Right ventricle myocardium superior (tissue), 1 donor: ENCODE measurements around the gene CYP2C18. TPM values are rescaled to one million over a fixed set of nuclear protein-coding genes. Genes with fewer than 3 reads are reported as not detected.
"Not testable (repeated sequence)": the region's sequence is repeated elsewhere in the genome, so short reads cannot be mapped to it uniquely, and the experiment has no call there.

ENCODE experiments used
- ATAC-seq: fragments of 200-7000 bp; cut with Tn5 transposase; one replicate; pipeline ENCODE4 v1.9.1; 2020; ENCODE audit warnings: mild to moderate bottlenecking; ENCODE audit not compliant: poor library complexity
- DNase-seq: peaks from one replicate; pipeline ENCODE4 v3.0.0-alpha.2; 2020
- intact Hi-C: fragments of 100-400 bp; cut with DNase I; formaldehyde crosslinking; loops from one replicate; pipeline ENCODE4 v1.11.2; 2022
- long read RNA-seq: library from polyadenylated mRNA; unstranded; transcript quantifications from one replicate; pipeline ENCODE4 v2.0.0, GENCODE V29; 2021
- total RNA-seq: library from RNA; stranded (reverse); fragmentation: NEBNext Ultra II Directional; extraction: Animal tissue kit (Norgen Biotek cat#: 25700); gene quantifications from one replicate; pipeline ENCODE4 v1.2.1, GENCODE V29; 2021
- donor health status: DM: no; HTN: yes; CAD: no; lungs with severe emphysema.

Gene CYP2C18
- not detected for total RNA-seq
- long read RNA-seq = 0 reads

GRCh38 chr10:94683214-94684054, at the start of gene CYP2C18:
Gene CYP2C18, plus strand, starts transcription at chr10:94683729. Its CDS starts 91 bp downstream, at chr10:94683820.
- no peak for DNase-seq
- intact Hi-C loops = no loop called here
- ATAC-seq = no peak

DNA sequence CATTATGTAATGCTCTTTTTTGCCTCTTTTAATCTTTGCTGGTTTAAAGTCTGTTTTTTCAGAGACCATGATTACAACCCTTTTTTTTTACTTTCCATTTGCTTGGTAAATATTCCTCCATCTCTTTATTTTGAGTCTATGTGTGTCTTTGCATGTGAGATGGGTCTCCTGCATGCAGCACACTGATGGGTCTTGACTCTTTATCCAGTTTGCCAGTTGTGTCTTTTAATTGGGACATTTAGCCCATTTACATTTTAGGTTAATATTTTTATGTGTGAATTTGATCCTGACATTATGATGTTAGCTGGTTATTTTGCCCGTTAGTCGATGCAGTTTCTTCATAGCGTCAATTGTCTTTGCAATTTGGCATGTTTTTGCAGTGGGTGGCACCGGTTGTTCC, 45.4 kb upstream of the CYP2C18 start:
- ATAC-seq, DNase-seq, intact Hi-C loops: not testable (repeated sequence)

DNA sequence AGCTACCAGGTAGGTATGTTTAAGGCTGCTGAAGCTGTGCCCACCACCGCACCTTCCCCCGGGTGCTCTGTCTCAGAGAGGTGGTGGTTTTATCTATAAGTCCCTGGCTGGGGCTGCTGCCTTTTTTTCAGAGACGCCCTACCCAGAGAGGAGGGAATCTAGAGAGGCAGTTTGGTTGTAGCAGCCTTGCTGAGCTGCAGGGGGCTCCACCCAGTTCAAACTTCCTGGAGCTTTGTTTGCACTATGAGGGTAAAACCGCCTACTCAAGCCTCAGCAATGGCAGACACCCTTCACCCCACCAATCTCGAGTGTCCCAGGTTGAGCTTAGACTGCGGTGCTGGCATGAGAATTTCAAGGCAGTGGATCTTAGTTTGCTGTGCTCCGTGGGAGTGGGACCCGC, 43.6 kb upstream of the CYP2C18 start:
- ATAC-seq = no peak
- intact Hi-C loops = no loop called here
- DNase-seq = no peak

DNA sequence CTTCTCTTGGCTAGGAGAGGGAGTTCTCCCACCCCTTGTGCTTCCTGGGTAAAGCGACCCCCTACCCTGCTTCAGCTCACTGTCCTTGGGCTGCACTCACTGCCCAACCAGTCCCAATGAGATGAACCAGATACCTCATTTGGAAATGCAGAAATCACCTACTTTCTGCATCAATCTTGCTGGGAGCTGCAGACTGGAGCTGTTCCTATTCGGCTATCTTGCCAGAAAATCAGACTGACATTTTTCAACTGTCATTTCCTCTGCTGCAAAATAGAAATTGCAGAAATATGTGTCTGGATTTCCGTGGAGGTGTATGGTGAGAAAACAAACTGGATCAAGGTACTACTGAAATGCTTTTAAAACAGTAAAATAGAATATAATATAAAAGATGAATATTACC, 43.0 kb upstream of the CYP2C18 start:
- ATAC-seq (no peak), DNase-seq (no peak)
- intact Hi-C loops = no loop called here

DNA sequence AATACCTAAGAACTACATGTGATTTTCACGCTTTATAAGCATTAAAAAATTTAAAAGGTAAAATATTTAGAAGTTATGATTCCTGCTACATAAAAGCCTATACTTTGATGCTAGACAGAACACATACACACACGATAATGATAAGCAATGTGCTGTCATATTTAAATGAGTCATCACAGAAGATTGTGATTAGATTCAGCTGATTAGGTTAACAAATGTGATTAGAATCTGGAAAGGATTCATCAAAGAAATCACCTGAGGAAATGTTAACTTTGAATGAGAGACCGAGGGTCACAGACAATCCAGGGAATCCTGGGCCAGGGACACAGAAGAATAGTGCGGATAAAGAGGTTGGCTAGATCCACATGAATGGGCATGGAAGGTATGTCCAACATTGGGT, 42.0 kb upstream of the CYP2C18 start:
- DNase-seq (no peak), ATAC-seq (no peak)
- intact Hi-C loops = no loop called here

DNA sequence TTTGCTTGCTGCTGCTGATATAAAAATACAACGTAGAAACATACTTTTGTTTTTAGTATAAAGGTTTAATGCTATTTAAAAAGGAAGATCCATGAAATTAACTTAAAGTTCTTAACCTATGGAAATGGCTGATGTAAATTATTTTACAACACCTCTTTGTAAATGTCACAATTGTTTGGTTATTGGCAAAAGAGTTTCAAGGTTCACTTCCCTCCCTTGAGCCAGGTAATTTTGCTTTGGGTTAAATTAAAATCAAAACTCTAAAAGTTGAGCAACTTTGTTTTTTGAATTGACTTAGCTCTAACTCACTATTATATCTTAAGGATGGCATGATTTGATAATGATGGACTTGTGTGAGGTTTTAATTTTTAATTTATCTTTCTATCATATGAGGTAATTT, 39.2 kb upstream of the CYP2C18 start:
- ATAC-seq = no peak
- DNase-seq = no peak
- intact Hi-C loops = no loop called here

DNA sequence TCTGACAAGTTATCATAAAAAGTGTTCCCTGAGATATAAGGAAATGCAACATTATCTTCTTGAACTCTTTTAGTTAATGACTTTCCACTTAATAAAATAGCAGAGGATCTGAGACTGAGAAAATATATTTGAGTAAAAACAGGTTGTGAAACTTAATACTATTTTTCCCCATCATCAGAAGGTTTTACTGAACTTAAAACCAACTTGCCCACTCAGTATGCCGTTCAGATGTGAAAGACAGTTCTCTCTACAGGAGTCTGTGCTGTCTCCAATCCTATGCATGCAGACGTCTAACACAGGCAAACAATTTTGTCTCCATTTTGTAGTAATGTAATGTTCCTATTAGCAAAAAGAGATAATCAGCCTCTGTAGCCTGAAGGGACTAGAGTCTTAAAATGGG, 38.2 kb upstream of the CYP2C18 start:
- intact Hi-C loops = no loop called here
- ATAC-seq (no peak), DNase-seq (no peak)

- ATAC-seq, DNase-seq, intact Hi-C loops: not testable (repeated sequence)
These were observed 28.3 kb upstream of the CYP2C18 start for GRCh38 chr10:94655201-94655600.

GRCh38 chr10:94663061-94663460, 20.5 kb upstream of the CYP2C18 start:
- ATAC-seq, DNase-seq, intact Hi-C loops: not testable (repeated sequence)

GRCh38 chr10:94666391-94667102, 17.0 kb upstream of the CYP2C18 start:
- ATAC-seq (no peak), DNase-seq (no peak)
- intact Hi-C loops = no loop called here

DNA sequence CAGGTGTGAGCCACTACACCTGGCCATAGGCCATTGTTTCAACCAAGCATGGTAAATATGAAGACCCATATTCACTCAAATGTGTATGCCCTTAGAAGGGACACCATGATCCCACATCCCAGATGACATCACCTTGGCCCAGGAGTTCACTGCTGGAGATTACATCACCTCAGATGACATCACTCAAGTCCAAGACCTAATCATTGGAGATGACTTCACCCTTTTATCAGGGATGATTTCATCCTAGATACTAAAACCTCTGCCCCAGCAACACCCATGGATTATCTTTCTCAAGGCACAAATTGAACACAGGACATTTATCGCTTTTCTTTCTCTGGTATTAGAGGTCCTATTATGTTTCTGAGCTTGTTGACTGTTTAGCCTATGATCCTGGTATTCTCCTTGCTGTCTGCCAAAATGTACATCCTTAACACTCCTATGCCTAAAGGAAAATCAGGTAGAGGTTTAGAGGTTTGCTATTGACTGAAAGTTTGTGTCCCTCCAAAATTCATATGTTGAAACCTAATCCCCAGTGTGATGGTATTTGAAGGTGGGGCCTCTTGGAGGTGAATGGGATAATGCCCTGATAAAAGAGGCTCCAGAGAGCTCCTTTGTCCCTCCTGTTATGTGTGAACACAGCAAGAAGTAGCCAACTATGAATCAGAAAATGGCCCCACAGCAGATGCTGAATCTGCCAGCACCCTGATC, 9.8 kb upstream of the CYP2C18 start:
- DNase-seq (no peak), ATAC-seq (no peak)
- intact Hi-C loops = no loop called here

GRCh38 chr10:94676496-94676895, 7.0 kb upstream of the CYP2C18 start:
- ATAC-seq = no peak
- DNase-seq = no peak
- intact Hi-C loops = no loop called here

DNA sequence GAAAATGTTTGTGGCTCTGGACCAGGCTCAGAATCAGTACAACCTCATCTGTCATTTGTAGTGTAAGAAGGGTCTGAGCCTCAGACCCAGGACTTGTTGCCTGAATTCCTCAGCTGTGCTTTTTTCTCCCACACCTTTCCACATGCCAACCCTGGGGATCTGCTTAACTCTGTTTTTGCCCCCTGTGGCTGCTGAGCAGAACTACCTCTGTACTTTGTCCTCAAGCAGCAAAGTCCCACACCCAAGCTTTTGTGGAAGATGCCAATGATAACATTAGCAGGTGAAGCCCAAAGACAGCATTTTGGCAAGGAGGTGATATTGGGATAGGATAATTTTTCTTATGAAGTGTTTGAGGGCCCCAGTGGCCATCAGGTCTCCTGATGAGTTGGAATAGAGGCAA, 5.8 kb upstream of the CYP2C18 start:
- intact Hi-C loops = no loop called here
- DNase-seq = no peak
- ATAC-seq = no peak

DNA sequence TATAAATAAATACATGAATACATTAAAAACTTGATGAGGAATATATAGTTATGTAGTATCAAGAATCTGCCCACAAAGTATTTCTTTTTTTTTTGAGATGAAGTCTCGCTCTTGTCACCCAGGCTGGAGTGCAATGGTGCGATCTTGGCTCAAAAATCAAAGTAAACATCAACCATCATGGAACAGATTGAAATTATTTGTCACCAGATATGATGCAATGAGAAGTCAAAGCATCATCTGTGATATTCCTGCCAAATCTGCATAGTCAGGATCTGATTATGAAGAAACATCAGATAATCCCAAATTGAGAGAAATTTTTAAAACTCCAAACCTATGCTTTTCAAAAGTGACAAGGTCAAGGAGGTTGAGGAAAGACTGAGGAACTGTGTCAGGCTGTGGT, 5.1 kb upstream of the CYP2C18 start:
- DNase-seq (no peak), ATAC-seq (no peak)
- intact Hi-C loops = no loop called here

DNA sequence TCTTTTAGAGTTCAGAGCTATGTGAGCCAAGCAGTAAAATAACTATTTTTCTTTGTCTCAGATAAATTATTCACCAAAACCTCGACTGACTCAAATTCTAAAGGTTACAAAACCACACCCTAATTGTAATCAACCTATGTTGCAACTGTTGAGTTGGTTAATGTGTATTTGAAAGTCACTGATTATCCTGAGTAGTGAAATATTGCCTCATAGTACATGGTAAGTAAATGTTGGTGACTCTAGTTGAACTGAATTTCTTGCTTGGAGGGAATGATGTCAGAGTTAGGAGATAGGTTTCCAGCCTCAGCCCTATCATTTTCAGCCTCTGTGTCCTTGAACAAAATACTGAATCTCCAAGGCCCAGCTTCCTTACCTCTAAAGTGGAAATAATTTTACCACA, 3.0 kb upstream of the CYP2C18 start:
- DNase-seq (no peak), ATAC-seq (no peak)
- intact Hi-C loops = no loop called here

GRCh38 chr10:94682636-94683035, 893 bp upstream of the CYP2C18 start:
- ATAC-seq, DNase-seq, intact Hi-C loops: not testable (repeated sequence)

DNA sequence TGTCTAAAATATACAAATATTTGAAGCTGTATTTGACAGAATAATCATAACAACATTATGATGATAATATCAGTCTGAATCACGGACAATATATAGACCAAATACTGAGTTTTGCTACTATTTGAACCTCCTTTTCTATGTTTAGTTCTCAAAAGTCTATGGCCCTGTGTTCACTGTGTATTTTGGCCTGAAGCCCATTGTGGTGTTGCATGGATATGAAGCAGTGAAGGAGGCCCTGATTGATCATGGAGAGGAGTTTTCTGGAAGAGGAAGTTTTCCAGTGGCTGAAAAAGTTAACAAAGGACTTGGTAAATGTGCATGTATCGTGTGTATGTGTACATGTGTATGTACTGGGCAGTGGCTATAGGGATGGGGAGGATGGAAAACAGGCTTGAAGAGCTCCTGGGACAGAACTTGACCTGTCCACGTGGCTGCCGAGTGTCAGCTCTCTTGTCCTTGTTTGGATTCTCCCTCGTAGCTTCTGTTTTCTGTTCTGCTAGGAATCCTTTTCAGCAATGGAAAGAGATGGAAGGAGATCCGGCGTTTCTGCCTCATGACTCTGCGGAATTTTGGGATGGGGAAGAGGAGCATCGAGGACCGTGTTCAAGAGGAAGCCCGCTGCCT, 4.2 kb downstream of the CYP2C18 start:
- DNase-seq = peak; percentile 17

GRCh38 chr10:94706089-94706488, 22.6 kb downstream of the CYP2C18 start:
- intact Hi-C loops = no loop called here
- ATAC-seq = no peak

More for the DNA sequence above, 4.2 kb downstream of the CYP2C18 start:
- intact Hi-C loops = no loop called here
- no peak for ATAC-seq

DNA sequence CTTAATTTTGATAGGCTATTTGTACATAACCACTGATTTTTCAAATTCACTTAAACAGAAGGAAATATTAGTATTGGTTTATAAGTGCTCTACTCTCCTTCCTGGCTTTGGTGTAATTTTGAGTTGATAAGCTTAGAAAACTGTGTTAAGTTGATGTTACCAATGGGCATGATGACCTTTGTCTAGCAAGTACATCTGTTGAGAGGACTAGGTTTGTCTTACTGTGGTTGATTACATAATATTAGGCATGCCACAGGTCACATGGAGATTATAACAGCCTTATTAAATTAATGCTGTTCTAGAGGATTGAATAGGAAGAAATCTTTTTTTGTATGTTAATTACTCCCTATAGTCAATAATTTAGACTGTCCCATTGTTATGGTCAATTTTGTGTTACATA, 27.0 kb downstream of the CYP2C18 start:
- no peak for ATAC-seq
- no peak for DNase-seq
- intact Hi-C loops = no loop called here

More at GRCh38 chr10:94706089-94706488, 22.6 kb downstream of the CYP2C18 start:
- DNase-seq = no peak
